Brain pericyte (primary cell): Measurements from ENCODE around the gene TANGO6.

Experiments used
- DNase-seq: peaks from one replicate; pipeline ENCODE4 v3.0.0-alpha.2; 2012; ENCODE audit warnings: low read depth, low spot score

TANGO6 gene

DNA sequence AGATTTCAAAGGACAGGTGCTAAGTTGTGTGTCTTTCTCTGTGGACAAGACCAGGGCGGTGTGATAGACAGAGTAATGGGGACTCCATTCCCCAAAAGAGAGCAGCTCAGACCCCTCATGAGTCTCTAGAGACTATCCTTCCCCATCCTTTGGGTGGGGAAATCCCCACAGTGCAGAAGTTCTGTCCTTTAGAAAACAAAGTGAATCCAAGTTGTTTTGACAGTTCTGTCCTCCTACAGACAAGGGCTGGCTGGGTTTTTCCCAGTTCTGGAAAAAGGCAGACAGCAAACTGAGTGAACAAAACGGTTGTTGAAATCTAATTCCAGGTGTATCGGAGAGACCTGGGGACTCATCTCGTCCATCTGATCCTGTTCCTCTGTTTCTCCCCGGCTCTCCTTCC, 251.2 kb downstream of the TANGO6 start:
- DNase-seq: no peak

DNA sequence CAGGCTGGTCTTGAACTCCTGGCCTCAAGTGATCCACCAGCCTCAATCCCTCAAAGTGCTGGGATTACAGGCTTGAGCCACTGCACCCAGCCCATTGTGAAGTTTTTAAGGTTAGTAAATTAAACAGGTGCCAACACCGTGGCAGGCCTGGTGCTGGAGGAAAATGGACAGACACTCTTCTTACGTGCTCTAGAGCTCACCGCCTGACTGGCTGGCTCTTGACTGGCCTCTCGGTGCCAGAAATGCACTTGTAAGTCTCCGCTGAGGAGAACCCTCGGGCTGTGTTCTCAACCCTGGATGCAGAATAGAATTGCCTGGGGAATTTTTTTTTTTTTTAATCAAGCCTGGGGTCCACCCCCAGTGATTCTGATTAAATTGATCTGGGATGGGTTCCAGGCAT, 251.9 kb downstream of the TANGO6 start:
- no peak for DNase-seq

DNA sequence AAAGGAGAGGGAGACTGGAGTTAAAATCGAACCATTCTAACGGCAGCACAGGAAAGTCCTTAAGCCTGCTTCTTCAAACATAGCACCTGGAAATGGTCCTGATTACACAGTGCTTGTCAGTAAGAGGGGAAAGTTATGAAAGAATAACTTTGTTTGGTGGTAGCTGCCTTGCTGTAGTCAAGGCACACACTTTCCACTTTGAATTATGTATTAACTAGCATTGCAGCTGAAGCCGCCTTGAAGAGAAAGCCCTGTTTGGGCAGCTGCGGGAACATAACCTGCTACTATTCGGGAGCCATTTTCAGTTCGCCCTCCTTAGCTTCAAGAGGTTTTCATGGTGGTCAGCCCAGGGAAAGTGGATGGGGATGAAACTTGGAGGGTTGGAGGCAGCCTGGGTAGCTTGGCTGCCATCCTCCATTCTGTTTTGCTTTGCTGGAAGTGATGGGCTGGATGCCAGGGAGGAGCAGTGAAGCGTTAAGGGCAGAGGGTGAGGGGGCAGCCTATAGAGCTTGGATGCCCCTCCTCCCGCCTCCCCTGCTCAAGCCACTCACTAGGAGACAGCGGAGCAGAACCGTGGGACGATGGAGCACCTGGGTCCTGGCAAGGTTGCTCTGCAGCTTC, 256.9 kb downstream of the TANGO6 start:
- DNase-seq: no peak

DNA sequence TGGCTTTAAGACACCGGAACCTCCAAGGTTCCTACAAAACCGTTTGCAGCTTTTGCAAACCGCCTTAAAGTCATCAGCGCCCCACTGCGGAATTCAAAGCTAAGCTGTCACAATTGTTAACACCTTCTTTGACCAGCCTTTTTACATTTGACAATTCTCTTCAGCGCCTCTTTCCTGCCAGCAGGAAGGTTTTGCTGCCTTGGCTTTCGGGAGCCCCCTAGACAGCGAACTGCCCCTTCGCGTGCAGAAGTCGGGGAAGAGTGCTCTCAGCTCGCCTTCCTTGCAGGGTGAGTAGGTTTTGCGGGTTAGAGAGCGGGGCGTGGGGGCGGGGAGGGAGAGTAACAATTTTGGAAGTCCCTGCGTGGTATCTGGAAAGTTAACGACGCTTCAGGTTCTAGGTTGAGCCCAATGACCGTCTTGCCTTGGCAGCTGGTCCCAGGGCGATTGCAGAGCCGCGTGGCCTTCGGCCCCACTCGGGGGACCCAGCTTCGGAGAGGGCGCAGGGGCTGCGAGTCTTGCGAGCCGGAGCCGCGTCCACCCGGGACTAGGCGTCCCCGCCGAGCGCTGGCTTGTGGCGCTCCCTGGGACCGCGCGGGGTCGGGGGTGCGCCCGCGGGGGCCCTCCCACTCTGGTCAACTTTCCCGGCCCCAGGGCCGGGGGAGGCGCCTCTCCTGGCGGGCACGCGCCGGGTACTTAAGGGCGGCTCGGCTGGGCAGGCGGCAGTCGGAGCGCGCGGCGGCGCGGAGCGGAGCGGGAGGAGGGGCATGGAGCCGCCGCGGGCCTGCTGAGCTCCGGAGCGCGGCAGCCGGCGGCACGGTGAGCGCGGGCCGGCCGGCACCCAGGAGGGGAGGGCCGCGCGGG, 262.4 kb downstream of the TANGO6 start, which contains the start of gene HAS3:
Gene HAS3 (plus strand): TSS at position 153 of the 861 bp plus-strand sequence. CDS start 3,743 bp downstream, outside the sequence.
- DNase-seq: no peak

DNA sequence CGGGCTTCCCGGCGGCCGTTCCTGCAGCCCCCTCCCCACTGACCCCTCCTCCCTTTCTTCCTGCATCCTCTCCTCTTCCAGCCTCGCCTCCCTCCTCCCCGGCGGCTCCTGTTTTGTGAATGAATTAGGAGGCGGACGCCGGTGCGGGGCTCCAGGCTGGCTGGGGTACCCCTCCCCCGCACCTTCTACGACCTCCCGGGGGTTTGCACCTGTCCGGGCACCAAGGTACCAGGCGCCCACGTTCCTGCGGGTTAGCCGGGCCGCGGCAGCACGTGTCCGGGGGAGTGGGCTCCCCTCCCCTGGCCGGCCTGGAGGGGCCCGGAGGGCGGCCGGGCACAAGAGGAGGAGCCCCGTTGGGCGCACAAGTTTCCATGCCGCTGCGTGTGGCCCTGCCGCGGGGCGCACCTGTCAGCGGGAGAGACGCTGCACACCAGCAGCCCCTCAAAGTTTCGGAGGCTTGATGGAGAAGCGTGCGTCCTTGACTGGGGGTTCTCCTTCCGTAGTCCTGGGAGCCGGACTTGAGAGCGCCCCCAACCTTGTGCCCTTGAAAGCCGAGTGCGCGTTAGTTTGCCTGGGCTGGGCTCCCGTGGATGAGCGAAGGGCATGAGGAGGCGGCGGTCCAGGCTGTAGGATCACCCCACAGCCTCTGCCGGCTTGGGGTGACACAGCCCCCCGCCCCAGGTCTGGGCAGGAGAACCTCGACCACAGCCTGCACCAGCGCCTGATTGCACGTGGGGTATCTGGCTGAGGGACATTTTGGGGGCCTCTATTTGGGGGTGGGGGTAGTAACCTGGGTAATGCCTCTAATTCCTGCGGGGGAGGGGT, 263.4 kb downstream of the TANGO6 start:
- DNase-seq: no peak

DNA sequence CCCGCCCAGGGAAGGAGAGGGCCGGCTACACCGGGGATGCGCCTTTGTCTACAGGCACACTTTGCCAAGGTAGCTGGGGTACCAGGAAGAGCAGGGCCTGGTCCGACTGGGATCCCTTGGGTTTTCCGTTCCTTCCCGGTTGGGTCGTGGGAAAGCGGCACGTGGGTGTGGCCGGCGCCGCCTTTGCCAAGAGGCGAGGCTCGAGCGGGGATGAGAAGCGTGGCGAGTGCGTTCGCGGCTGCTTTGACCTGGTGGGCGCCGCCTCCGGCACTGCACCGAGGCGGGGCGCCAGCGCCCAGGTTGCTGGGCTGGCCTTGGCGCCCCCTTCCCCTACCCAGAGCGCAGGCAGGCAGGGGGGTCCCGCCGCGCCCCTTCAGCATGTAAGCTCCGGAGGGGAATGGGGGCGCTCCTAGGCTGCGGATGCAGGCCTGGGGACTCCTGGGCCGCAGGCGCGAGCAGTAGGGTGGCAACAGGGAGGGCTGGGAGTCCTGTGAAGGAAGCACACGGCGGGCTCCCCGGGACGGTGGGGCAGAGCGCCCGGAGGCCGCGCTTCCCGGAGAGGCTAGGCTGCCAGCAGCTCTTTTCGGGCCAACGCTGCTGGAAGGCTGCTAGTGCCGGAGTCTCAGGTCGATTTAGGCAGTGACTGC, 264.1 kb downstream of the TANGO6 start:
- no peak for DNase-seq

DNA sequence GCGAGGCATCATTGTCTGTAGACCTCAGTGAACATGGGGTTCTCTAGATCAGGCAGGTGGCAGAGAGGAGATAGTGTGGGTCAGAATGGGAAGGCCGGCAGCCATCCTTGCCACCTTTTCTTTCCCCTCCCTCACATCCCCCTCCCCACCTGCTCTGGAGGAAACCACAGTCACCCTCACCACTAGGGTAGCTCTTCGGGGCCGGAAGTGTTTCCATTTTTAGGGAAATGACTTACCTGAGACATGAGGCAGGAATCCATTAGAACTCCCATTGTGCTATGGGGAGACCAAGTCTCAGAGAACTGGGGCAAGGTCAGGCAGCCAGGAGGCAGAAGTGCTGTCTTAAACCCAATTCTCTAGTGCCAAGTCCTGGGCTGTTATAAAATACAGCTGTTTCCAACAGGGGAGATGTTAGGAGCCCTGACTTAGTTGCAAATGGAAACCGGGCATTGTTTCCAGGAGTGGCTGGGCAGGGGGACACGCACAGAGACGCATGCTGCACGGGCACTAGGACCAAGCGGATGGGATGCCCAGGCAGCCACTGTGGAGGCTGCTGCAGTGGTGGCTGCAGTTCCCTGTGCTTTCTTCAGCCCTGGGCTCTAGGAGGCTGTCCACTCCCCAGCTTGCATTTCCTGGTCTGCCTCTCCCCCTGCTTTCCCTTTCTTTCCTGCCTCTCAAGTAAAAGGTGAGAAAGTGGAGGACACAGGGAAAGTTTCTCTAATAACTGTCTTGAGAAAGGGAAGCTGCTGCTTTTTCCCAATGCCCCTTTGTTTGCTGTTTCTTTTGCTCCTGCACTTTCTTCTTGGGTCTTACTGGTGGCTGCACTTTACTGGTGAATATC, 265.0 kb downstream of the TANGO6 start:
- DNase-seq: no peak

DNA sequence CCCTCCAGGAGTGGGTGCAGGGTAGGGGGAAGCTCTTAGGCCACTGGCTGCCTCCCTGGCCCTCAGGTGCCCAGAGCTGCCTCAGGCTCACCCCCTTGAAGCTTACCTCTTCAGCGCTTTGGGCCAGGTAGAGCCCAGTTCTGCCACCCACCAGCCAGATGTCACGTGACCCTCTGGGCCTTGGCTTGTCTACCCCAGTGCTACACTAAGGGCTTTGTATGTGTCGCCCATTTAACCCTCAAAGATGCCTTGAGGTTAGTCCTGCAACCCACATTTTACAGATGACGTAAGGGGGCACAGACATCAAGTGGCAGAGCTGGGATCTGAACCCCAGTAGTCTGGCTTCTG, 265.5 kb downstream of the TANGO6 start:
- no peak for DNase-seq

DNA sequence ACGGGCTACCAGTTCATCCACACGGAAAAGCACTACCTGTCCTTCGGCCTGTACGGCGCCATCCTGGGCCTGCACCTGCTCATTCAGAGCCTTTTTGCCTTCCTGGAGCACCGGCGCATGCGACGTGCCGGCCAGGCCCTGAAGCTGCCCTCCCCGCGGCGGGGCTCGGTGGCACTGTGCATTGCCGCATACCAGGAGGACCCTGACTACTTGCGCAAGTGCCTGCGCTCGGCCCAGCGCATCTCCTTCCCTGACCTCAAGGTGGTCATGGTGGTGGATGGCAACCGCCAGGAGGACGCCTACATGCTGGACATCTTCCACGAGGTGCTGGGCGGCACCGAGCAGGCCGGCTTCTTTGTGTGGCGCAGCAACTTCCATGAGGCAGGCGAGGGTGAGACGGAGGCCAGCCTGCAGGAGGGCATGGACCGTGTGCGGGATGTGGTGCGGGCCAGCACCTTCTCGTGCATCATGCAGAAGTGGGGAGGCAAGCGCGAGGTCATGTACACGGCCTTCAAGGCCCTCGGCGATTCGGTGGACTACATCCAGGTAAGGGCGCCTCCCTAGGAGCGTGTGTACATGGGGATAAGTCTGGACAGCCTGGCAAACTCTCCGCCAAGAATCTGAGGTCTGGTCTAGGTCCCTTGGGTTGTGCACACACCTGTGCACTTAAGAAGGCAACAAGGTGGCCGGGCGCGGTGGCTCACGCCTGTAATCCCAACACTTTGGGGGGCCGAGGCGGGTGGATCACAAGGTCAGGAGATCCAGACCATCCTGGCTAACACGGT, 266.3 kb downstream of the TANGO6 start:
- no peak for DNase-seq

DNA sequence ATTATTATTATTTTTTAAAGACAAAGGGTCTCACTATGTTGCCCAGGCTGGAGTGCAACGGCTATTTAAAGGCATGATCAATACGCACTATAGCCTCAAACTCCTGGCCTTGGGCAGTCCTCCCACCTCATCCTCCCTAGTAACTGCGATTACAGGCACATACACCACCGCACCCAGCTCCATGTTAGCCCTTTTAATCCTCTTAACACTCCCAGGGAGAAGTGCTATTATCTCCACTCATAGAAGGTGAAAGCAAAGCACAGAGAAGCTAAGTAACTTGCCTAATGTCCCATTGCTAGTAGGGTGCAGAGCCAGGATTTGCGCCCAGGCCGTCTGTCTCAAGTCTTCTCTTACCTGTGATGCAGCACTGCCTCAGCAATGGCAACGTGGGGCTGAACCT, 267.1 kb downstream of the TANGO6 start:
- DNase-seq: no peak

DNA sequence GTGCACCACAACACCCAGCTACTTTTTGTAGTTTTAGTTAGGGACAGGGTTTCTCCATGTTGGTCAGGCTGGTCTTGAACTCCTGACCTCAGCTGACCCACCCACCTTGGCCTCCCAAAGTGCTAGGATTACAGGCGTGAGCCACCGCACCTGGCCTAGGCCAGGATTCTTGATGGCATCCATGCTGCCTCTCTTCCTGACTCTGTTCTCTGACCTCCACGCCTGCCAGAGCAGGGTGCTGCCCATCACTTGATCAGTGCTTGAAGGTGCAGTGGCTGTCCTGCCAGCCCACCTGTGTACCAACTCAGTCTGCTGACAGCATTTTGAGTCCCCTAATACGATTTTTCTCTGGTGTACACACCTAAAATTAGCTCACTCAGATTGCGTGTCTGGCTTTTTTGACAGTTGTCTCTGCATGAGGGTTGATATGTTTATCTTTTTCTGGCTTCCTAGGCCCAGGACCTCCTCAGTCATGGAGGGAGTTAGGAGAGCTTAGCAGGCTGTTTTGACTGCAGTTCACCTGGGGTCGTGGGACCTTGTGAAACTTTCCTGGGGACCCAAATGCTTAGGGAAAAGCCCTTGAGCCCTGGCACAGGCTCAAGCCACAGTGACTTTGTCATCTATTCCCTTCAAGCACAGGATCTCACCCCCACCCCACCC, 268.0 kb downstream of the TANGO6 start:
- DNase-seq: no peak

DNA sequence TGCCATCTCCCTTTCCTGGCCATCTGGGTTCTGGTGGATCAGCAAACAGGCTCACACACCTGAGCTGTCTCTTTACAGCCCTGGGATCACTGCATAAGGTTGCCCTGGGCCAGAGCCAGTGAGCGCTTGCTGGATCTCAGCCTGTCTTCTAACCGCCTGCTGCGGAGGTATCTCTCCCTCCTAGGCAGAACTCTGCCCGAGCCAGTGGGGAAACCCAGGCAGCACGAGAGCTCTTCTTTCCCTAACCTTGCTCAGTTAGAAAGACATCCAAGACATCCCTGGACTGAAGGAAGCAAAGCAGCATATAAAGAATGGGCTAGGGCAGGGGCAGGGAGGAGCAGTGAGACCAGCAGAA, 268.5 kb downstream of the TANGO6 start:
- no peak for DNase-seq

DNA sequence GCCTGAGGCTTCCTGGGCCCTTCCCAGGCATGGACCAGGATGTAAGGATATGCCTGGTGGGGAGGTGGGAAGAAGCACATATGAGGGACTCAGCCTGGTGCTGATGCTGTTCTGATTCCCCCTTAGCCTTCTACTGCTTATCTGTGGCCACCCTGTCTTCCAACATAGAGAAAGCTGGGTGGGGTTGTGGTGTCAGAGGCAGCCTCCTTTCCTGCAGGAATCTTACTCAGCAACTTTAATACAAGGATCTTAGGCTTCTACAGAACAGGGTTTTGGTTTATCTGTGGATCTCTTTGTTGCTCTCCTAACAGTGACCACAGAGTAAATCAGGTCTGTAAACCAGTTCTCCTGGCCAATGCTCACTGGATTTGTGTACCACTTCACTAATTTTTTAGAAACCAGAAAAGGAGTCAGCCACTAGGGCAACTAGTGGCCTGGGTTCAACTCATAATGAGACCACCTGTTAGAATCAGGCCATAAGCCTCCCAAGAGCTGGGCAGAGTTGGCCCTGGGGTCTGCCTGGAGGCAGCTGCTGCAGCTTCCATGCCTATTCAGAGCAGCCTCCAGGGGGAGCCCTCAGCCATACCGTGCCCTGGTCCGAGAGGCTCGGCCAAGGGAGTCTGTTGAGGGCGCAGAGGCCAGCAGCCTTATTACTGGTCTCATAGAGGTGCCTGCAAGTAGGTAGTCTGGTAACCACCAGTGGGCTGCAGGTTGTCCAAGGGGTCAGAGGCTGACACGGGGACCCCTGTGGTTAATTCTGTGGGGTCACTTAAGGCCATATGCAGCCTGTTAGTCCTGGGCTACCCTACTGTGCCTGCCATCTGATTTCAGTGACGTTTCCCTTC, 269.2 kb downstream of the TANGO6 start:
- no peak for DNase-seq

DNA sequence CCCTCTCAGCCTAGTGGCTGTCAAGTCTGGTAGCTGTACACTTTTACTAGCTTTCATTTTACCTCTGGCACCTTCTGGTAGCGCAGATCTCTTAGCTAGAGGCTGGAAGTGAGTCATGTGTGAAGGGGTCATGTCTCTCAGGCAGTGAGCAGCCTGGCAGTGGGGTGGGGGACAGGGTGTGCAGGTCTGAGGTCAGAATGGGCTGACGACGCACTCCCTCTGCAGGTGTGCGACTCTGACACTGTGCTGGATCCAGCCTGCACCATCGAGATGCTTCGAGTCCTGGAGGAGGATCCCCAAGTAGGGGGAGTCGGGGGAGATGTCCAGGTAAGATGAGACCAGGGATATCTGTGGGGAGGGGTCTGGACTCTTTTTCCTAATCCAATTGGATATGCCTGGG, 269.9 kb downstream of the TANGO6 start:
- no peak for DNase-seq

DNA sequence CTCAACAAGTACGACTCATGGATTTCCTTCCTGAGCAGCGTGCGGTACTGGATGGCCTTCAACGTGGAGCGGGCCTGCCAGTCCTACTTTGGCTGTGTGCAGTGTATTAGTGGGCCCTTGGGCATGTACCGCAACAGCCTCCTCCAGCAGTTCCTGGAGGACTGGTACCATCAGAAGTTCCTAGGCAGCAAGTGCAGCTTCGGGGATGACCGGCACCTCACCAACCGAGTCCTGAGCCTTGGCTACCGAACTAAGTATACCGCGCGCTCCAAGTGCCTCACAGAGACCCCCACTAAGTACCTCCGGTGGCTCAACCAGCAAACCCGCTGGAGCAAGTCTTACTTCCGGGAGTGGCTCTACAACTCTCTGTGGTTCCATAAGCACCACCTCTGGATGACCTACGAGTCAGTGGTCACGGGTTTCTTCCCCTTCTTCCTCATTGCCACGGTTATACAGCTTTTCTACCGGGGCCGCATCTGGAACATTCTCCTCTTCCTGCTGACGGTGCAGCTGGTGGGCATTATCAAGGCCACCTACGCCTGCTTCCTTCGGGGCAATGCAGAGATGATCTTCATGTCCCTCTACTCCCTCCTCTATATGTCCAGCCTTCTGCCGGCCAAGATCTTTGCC, 271.1 kb downstream of the TANGO6 start:
- no peak for DNase-seq

DNA sequence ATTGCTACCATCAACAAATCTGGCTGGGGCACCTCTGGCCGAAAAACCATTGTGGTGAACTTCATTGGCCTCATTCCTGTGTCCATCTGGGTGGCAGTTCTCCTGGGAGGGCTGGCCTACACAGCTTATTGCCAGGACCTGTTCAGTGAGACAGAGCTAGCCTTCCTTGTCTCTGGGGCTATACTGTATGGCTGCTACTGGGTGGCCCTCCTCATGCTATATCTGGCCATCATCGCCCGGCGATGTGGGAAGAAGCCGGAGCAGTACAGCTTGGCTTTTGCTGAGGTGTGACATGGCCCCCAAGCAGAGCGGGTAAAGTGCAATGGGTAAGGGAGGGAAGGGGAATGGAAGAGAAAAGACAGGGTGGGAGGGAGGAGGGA, 271.6 kb downstream of the TANGO6 start:
- DNase-seq: no peak

DNA sequence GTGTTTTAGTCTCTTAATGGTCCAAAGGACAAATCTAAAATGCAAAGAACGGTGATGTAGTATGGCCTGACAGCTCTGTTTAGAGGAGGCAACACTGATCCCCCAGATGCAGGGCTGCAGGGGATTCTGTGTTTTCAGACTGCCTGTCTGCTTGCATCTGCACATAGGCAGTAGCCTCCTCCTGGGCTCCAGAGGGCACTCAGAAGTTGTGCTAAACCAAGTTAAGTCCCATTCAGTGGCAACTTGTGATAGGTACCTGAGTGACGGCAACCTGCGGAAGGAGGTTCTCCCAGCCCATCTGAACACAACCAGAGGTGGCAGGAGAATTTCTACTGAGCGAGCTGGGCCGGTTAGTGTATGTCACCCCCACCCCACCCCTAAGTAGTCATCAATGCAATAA, 272.0 kb downstream of the TANGO6 start:
- no peak for DNase-seq

DNA sequence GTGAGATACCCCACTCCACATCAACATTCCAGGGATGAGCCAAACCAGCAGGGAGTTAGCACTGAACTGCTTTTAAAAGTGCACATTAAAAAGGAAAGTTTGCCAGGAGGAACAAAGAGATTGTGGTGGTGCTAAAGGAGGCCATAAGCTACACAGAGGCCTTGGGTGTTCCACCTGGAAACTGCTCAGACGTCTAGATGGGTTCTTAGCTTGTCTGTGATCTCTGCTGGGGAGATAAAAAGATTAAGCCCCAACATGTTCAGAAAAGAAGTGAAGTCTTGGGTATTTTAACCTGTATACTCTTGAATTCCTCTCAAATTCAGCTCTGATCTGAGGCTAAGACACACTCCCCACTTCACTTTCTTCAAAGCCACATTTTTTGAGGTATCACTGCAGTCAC, 272.5 kb downstream of the TANGO6 start:
- no peak for DNase-seq
